HG02642 (cell line): ENCODE results near the gene GRWD1.
A peak's percentile ranks its signal among the peaks of the same experiment; 100 is the strongest.

ENCODE experiments used
- ATAC-seq: cut with Tn5 transposase; IDR thresholded peaks from one replicate; pipeline ENCODE4 v1.9.1; 2021; ENCODE audit warnings: mild to moderate bottlenecking; ENCODE audit not compliant: unreplicated experiment, poor library complexity

GRWD1 gene

DNA sequence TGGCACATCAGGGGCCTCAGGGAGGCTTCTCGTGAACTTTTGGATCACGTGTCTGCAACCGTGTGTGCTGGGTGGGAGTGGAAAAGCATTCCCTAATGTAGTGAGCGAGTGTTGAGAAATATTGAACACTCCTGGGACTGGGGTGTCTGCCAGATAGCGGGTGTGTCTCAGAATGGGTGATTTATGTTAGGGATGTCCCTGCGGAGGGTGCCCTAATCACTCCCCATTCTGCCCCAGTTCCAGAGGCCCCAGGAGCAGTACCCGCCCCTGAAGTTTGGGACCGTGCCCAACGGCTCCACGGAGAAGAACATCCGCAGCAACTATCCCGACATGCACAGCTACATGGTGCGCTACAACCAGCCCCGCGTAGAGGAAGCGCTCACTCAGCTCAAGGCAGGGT is 24.2 kb upstream of the GRWD1 start:
- ATAC-seq, result no peak

DNA sequence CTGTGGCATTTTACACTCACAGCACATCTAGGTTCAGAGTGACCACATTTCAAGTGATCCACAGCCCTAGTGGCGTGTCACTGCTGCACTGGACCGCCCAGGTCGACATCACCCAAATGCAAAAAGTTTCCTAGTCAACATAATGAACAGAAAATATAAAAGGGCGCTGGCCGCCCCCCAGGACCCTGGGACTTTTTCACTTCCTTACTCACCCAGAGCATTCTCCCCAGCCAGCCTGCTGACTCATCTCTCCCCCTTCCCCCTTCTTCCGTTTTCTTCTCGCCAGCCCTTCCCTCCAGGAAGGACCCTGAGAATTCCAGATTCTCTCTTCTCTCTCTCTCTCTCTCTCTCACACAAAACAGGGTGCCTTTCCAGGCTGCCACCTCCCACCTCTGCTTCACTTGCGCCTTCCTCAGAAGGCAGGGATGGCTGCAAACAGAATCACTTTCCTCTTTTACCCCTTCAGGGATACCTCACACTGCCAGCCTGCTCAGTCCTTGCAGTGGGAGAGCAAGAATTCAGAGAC is 21.0 kb upstream of the GRWD1 start:
- ATAC-seq, result no peak

- no peak for ATAC-seq
Observed at GRCh38 chr19:48428670-48429069, 17.1 kb upstream of the GRWD1 start.

DNA sequence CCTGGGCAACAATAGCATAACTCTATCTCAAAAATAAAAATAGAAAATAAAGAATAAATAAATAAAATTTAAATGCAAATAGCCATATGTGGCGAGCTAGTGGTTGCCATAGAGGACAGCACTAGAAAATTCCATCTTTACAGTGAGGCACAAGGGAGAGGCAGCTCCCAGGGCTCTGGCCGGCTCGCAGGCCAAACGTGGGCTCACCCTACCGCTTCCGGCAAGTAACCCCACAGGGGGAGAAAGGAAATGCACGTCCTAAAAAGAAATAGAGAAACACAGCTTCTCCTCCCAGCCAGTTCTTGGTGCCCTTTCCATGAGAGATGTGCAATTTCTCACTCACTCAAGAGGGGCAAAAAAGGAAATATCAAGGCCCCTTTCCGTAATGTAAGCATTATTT is 12.4 kb upstream of the GRWD1 start:
- no peak for ATAC-seq

- no peak for ATAC-seq
Observed at GRCh38 chr19:48436586-48436985, 9.2 kb upstream of the GRWD1 start.

GRCh38 chr19:48441360-48442050 is 4.3 kb upstream of the GRWD1 start:
- ATAC-seq, result no peak

DNA sequence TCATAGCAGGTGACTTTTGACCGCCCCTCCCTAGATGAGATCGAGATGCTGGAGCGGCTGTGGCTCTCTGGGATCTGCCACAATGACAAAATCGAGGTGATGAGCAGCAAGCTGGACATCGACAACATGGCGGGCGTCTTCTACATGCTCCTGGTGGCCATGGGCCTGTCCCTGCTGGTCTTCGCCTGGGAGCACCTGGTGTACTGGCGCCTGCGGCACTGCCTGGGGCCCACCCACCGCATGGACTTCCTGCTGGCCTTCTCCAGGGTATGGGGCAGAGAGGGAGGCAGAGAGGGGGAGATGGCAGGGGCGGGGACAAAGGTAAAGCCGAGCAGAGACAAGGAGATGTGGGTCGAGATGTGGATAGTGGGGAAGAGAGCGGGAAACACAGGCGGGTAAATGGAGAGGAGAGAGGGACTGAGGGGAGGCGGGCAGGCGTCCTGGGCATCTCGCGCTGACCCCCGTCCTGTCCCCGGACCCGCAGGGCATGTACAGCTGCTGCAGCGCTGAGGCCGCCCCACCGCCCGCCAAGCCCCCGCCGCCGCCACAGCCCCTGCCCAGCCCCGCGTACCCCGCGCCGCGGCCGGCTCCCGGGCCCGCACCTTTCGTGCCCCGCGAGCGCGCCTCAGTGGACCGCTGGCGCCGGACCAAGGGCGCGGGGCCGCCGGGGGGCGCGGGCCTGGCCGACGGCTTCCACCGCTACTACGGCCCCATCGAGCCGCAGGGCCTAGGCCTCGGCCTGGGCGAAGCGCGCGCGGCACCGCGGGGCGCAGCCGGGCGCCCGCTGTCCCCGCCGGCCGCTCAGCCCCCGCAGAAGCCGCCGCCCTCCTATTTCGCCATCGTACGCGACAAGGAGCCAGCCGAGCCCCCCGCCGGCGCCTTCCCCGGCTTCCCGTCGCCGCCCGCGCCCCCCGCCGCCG is 3.4 kb upstream of the GRWD1 start:
- no peak for ATAC-seq

- no peak for ATAC-seq
Observed at GRCh38 chr19:48443256-48443655, 2.5 kb upstream of the GRWD1 start.

GRCh38 chr19:48443731-48444128 is 2.1 kb upstream of the GRWD1 start:
- ATAC-seq, result no peak

DNA sequence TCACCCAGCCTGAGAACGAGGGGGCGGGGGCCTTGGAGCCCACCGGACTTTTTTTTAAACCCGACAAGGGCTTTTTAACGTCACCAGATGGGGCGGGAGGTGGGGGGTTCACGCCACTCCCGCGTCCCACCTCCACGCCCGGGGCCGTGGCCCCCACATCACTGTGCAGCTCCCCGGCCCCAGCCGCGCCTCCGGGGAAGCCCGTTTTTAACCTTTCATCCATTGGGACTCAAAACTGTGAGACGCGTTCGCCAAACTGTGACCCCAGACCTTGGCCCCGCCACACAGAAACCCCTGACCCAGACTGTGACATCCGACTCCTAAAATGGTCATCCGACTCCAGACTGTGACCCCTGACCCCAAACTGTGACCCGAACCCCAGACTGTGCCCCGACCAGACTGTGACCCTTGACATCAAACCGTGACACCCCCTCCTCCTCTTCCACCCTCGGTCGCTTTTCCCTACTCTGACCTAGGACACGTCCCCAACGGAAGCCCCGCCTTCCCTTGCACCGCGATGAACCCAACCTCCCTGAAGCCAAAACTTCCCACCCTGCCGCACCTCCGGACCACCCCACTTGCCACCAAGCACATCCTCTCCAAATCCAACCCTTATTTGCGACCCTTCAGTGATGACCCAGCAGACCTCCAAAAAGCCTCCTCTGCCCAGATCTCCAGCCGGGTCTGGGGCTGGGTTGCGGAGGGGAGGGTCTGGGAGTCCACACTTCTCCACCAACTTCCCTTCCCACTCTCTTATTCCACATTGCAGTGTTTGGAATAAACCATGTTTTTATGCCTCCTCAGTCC is 1.5 kb upstream of the GRWD1 start:
- no peak for ATAC-seq

- no peak for ATAC-seq
Observed at GRCh38 chr19:48444936-48445200, 915 bp upstream of the GRWD1 start.

- peak; percentile 20 for ATAC-seq
Observed at GRCh38 chr19:48445256-48445605, 552 bp upstream of the GRWD1 start.

- ATAC-seq, result no peak
Observed at GRCh38 chr19:48446579-48446978, 796 bp downstream of the GRWD1 start.

DNA sequence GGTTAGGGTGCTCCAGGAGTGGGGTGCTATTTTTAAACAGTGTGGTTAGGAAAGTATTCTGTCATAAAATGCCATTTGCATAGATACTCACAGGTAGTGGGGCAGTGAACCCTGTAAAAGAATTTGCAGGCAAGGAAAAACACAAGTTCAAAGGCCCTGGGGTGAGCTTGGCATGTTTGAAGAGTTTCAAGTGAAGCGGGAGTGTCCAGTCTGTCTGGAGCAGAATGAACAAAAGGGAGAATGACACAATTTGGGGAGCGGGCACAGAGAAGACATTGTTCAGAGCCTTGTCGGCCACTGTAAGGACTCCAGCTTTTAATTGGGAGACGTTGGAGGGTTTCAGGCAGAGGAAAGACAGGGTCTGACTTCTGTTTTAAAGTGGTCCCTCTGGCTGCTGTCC is 2.8 kb downstream of the GRWD1 start:
- ATAC-seq, result no peak

DNA sequence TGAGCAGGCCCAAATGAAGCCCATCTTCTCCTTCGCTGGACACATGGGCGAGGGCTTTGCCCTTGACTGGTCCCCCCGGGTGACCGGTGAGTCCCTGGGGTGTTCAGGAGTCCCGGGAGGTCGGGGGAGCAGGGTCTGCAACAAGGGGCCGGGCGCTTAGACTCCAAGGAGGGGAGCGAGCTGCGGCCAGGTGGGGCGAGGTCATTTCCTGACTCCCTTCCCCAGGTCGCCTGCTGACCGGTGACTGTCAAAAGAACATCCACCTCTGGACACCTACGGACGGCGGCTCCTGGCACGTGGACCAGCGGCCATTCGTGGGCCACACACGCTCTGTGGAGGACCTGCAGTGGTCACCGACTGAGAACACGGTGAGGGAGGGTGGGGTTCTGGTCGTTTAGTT is 4.7 kb downstream of the GRWD1 start:
- ATAC-seq, result no peak

GRCh38 chr19:48450863-48451262 is 5.1 kb downstream of the GRWD1 start:
- ATAC-seq, result no peak

GRCh38 chr19:48451624-48452023 is 5.8 kb downstream of the GRWD1 start:
- no peak for ATAC-seq

DNA sequence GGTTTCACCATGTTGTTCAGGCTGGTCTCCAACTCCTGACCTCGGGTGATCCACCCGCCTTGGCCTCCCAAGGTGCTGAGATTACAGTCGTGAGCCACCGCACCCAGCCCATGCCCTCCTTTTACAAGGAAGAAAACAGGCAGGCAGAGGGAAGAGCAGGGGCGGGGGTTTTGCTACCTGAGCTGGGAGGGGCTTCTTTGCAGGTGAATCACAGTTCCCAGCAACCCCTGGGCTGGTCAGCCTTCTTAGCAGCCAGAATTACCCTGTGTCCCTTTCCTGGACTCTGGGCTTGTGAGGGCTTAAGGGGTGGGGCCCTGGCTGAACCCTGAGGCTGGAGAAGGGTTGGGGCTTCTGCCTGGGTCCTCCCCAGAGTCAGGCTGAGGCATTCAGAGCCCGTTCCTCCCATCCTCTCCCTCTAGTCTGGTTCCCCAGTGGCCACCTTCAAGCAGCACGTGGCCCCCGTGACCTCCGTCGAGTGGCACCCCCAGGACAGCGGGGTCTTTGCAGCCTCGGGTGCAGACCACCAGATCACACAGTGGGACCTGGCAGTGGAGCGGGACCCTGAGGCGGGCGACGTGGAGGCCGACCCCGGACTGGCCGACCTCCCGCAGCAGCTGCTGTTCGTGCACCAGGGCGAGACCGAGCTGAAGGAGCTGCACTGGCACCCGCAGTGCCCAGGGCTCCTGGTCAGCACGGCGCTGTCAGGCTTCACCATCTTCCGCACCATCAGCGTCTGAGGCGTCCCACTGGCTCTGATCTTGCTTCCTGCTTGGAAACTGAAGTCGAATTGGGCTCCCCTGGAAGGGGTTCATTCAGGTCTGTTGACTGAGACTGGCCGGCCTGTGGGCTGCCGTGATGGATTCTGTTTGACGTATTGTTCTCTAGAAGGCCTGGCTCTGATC is 6.8 kb downstream of the GRWD1 start:
- no peak for ATAC-seq

DNA sequence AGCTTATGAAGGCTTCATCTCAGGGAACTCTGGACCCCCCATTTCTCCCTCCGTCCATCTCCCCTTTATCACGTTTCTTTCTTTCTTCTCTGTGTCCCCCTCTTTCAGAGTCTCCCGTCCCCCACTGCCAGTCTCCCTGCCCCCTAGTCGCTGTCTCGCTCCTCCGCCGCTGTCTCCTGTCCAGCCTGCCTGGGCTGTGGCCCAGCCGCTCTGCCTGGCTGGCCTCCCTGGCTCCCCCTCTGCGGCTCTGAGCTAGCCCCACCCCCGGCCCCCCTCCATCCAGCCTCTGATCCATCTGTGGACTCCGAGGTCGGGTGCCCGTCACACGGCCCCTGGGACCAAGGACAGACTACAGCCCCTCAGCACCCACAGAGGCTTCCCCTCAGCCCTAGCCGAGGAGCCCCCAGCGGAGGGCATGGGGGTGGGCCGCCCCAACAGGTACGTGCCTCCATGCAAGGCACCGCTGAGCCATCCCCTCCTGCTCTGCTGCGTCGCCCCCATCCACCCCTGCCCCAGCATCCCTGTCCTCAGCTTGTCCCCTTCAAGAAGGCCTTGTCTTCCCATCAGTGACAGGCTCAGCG is 8.5 kb downstream of the GRWD1 start:
- ATAC-seq, result no peak
